Stimulated activated naive CD4-positive, alpha-beta T cell treated with Interleukin-2 at 50 U/mL for 16 hours (primary cell): ENCODE data around the gene SPATS2L.
A peak's percentile ranks its signal among the peaks of the same experiment; 100 is the strongest.

Experiments
- DNase-seq: peaks from one replicate; lab custom pipeline; 2025; lab: John Stamatoyannopoulos, UW

The SPATS2L gene

DNA sequence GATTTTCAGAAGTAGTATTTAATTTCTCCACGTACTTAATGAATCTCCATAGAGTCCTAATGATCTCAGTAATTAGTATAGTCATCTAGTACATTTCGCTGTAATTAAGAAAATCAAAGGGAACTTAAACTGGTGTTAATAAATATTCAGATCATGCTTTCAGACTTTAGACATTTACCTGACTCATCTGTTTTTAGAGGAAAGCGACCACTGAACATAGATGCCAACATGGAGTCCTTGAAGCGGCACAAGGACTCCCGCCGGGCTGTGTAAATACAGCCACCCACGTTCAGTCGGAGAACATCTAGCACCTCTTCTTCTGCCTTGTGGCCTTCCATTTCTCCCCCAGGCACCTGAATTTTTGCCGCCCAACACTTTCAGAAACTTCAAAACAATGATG, 200.2 kb downstream of the SPATS2L start:
- DNase-seq: no peak

DNA sequence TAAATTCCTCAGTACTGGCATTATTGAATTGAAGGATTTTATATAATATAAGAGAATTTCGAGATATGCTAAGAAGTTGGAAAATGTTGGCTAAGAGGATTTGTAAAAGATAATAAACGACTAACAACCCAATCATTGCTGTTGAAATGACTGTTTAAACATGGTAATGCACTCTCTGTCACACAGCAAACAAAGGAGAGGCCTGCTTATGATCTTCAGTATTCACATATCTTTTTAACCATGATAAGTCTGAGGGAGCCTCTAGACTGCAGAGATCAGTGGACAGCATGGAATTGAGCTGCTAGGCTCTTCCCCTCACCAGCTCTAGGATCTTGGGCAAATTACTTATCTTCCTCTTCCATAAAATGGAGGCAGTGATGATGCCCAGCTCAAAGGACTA, 200.7 kb downstream of the SPATS2L start:
- DNase-seq: no peak

DNA sequence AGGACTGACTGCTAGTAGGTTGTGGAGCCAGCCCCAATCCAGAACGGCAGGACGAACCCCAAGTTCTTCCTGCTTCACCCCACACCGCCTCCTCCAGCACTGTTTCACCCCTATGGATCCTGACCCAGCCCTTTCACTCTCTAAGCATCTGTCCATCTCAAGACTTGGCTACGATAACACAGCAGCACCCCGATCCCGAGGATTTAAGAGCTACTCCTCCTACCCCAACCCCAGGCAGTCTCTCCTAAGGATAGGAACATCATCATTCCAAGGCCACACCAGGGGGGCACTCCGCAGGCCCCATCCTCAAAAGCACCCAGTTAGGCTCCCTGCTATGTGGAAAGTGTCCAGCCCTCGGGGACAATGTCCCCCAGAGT, 202.7 kb downstream of the SPATS2L start:
- no peak for DNase-seq

DNA sequence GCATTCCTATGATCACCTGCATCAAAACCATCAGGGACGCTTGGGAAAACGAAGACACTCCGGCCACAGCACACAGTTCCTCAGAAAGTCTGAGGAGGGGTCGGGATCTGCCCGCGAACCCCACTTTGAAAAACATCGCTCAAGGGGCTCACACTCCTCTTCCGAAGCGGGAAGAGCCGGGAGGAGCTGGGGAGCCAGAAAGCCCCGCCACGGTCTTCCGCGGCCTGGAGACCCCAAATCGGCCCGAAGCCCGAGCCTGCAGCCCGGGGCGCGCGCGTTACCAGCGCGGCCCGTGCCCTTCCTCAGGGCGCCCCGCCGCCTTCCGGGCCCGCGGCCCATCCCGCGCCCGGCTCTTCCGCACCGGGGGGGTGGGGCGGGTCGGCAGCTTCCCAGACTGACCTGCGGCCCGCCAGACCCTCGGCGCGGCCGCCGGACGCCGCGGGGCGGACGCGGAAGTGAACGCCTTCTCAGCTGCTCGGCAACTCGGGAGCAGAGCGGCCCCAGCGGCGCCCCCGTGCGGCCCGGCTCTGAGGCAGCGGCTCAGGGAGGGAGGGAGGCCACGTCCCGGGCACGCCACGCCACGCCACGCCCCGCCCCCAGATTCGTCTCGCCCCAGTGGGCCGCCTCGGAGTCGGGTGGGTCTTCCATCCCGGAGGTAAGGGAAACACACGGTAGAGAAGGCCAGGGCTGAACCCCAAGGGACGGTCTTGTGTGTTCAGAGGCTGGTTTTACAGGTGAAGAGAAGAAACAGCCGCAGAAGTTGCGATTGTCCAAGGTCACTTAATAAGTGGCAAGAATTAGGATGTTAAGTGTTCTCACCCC, 203.3 kb downstream of the SPATS2L start, which contains the start of gene KCTD18:
TSS of gene KCTD18 (minus strand) at position 457 of the 822 bp plus-strand sequence. CDS start 3,052 bp downstream, outside the sequence.
- DNase-seq: peak; percentile 88

DNA sequence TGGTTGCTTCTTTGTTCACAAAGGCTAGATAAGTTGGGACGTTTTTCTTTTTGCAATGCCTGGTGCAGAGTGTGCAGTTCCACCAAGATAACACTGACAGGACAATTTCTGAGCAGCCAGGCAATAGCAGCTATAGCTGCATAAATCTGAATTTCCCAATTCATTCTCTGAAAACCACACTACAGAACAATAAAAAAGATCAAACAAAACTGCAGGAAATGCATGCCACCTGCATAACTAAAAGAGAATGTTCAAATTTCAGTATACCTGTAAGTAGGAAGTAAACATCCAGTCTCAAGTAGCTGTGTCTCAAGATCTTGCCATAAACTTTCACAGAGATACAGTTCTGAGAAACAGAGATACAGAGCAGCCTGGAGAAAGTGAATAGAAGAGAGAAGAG, 208.7 kb downstream of the SPATS2L start:
- DNase-seq: no peak

DNA sequence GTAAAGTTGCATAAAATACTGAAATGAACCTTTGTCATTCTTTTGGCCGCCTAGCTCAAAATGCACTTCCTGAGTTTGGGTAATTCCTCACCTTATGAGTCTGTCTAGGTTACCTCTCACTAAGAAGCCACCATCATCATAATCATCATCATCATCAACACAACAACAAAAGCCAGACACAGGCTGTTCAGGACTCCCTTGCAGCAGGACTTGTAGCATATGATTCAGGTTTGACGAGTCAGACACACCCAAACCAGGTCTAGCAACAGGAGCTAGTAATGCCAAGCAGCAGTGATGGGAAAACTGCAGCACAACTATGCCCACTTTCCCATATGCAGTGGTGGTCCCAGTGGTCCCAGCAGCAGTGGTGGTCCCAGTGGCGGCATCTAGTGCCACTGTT, 216.7 kb downstream of the SPATS2L start:
- DNase-seq: no peak

DNA sequence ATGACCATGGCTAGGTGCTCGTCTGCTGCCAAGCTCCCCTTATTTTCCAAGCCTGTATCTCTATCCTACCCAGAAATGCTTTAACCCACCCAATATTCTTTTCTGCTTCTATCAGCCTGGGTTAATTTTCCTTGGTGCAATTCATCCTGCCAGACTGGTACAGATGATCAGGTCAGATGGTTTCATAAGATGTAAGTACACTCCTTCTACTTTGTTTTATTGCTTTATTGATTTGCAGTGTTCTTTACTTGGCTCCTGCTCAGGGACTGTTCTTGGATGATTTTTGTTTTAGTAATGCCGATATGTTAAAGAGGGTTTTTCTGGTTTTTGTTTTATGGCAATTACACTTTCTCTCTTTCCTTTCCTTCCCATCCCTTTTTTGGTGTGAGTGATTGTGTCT, 217.1 kb downstream of the SPATS2L start:
- DNase-seq: no peak

DNA sequence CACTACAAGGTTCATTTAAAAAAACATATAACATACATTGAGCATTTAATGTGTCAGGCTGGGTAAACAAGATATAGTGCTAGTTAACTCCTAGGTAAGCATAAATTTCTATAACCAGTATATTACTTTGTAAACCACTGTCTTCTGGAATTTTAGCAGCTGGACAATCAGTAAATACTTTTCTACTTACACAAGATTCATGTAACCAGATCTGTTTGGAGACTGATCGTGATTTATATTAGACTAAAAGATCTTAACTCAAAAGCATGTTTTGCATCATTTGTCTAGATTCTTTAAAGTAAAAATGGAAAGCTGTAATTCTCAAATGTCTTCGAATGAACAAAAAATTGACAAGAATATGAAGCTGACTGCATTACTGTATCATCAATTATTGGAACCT, 218.6 kb downstream of the SPATS2L start:
- DNase-seq: no peak

DNA sequence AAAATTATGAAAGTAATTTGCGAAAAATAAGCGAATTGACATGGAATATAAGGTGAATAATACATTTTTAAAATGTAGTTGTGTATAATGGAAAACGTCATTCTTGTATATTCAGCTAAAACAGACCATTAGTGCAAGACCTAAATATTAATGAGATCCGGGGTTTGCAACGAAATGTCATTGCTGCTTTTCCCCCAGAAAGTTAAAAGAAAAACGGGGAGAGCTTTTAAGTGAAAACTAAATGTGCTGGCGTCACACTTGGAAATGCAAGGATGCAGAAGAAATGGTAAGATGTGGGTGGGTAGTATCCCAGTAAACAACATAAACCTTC, 219.0 kb downstream of the SPATS2L start:
- DNase-seq: no peak

DNA sequence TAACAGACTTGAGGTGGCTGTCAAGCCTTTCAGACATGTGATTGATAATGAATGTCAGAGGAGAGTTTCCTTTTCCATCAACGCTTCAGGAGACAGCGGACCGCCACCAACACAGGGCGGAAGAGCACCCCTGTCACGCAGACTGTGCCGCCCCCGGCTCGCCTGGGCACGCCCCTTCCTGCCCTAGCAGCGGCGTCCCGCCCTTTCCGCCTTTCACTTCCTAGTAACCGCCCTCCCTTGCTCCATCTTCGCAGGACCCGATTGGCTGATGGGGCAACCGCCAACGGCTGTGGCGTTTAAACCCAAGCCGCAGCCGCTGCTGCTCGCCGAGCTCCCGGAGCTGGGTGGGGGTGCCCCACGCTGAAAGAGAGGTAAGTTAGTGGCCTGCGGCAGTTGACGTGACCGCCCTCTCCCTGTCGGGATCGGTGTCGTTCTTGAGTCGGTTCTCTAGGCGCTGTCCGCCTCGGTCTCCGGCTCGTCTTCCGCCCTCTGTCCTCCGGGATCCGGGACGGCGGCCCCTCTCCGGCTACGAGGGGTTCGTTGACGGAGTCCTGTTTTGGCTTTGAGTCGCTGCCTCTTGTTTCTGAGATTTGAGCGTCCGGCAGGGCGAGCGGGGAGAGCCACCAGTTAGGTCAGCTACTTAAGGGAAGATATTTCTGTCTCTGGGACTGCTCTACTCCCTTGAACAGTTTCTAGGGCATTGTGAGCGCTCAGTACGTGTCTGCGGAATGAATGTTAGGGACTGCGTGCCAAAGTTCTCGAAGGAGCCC, 219.6 kb downstream of the SPATS2L start, which contains the start of gene SGO2:
TSS of gene SGO2 (plus strand) at position 326 of the 770 bp plus-strand sequence. CDS start 6,769 bp downstream, outside the sequence.
- DNase-seq: peak; percentile 95

DNA sequence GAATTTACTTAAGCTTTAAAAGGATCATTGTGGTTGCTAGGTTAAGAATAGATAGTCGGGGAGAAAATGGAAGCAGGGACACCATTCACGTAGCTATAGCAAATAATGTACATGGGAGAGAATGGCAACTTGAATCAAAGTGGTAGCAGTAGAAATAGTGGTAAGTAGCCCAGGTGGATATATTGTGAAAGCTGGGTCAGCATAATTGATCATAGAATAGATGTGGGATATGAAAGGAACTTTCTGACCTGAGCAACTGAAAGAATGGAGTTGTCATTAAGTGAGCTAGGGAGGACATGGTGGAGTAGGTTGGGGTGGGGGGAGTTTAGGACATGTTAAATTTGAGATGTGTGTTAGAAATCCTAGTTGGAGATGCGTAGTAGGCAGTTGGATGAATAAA, 221.7 kb downstream of the SPATS2L start:
- no peak for DNase-seq
